ENCODE results near the gene ZBTB39.

DNA sequence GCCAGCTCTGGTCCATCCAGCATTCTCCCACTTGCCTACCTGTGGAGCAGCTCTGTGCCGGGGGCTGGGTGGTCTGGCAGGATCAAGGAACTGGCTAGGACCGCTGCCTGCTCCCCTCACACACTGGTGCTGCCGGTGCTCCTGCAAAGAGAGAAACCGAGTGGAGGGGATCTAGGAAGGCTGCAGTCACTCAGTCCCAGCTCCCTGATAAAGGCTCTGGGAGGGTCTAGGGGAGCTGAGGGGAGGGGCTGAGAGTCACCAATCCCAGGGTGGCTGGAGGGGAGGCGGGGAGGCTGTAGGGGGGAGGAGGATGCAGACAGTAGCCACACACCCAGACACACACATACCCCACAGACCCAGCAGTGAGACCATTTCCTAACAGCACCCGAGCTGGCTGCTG is 10.0 kb upstream of the ZBTB39 start, which contains the start of gene TAC3:
- TF ChIP-seq EZH2 (IDR thresholded peaks at IDR 0.05) (no peak), EZH2phosphoT487 (IDR thresholded peaks at IDR 0.05) (no peak)
- TF ChIP-seq, protein P1, sequence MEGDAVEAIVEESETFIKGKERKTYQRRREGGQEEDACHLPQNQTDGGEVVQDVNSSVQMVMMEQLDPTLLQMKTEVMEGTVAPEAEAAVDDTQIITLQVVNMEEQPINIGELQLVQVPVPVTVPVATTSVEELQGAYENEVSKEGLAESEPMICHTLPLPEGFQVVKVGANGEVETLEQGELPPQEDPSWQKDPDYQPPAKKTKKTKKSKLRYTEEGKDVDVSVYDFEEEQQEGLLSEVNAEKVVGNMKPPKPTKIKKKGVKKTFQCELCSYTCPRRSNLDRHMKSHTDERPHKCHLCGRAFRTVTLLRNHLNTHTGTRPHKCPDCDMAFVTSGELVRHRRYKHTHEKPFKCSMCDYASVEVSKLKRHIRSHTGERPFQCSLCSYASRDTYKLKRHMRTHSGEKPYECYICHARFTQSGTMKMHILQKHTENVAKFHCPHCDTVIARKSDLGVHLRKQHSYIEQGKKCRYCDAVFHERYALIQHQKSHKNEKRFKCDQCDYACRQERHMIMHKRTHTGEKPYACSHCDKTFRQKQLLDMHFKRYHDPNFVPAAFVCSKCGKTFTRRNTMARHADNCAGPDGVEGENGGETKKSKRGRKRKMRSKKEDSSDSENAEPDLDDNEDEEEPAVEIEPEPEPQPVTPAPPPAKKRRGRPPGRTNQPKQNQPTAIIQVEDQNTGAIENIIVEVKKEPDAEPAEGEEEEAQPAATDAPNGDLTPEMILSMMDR (IDR thresholded peaks at IDR 0.05), result no peak
